ENCODE results near the gene SETBP1. TPM values are rescaled to one million over a fixed set of nuclear protein-coding genes. Genes with fewer than 3 reads are reported as not detected.

SETBP1 gene
- total RNA-seq, 1 experiment from 2014 or later, result 0.05 TPM

GRCh38 chr18:44748582-44748981, 67.9 kb downstream of the SETBP1 start:
- Histone ChIP-seq H3K4me3 (replicated peaks in 1 of 2; ENCODE audit: low read depth in 1 of 2, low read length in 2 of 2) (no peak overlapping the region), H3K79me2 (ENCODE audit: insufficient read depth, low read length) (no peaks in the 10 kb centered on the region), H2AFZ (ENCODE audit: low read depth, low read length, poor library complexity, severe bottlenecking) (no peak overlapping the region), H3K9me2 (ENCODE audit: insufficient read depth) (no peaks in the 10 kb centered on the region), H3K4me2 (ENCODE audit: low read length) (no peak overlapping the region), H4K20me1 (ENCODE audit: insufficient read depth) (no peaks in the 10 kb centered on the region), H3K9ac (ENCODE audit: low read length) (no peak overlapping the region), H3K27ac (ENCODE audit: low read depth, low read length) (no peak overlapping the region), H3K9me3 (ENCODE audit: control insufficient read depth in 1 of 2, insufficient read depth in 1 of 2, low read depth in 1 of 2, low read length in 2 of 2) (peaks cover 0 to 21% of the 10 kb centered on the region in 2 experiments; a peak in 2 of 4 replicates), H3K36me3 (ENCODE audit: control insufficient read depth in 1 of 2, insufficient read depth in 2 of 2, low read length in 2 of 2) (no peaks in the 10 kb centered on the region), H3K27me3 (ENCODE audit: insufficient read depth, low read length) (no peaks in the 10 kb centered on the region), H3K4me1 (ENCODE audit: control insufficient read depth in 1 of 2, insufficient read depth in 2 of 2, low read length in 2 of 2) (no peaks in the 10 kb centered on the region)
- no peak for TF ChIP-seq ZFX (IDR thresholded peaks at IDR 0.05)
- TF ChIP-seq SIN3A (IDR thresholded peaks at IDR 0.05; ENCODE audit: low read depth), result no peak
- TF ChIP-seq JUND (IDR thresholded peaks at IDR 0.05), result no peak
- ATAC-seq (no peak), DNase-seq (ENCODE audit: low read depth, low spot score) (no peak)
- ChIA-PET CTCF (no interaction called here), POLR2A (no interaction called here), RAD21 (ENCODE audit: low non-redundant PET in 1 of 2, low total read pairs in 2 of 2, uncharacterized antibody in 2 of 2, unreplicated experiment in 2 of 2) (no interaction called here)
- intact Hi-C loops (cut with micrococcal nuclease), result no loop called here
- no TSS peak for BruUV-seq (replicated peaks)

- H3K4me2 ChIP-seq (ENCODE audit: low read length), result no peak overlapping the region
- H4K20me1 ChIP-seq (ENCODE audit: insufficient read depth), result no peaks in the 10 kb centered on the region
- H3K9ac ChIP-seq (ENCODE audit: low read length), result no peak overlapping the region
- no peaks in the 10 kb centered on the region for H3K79me2 ChIP-seq (ENCODE audit: insufficient read depth, low read length)
- BruUV-seq (replicated peaks), result no TSS peak
- H3K9me3 ChIP-seq (ENCODE audit: control insufficient read depth in 1 of 2, insufficient read depth in 1 of 2, low read depth in 1 of 2, low read length in 2 of 2), result peaks cover 0 to 30% of the 10 kb centered on the region in 2 experiments; a peak in 2 of 4 replicates
- TF ChIP-seq MAX (IDR thresholded peaks at IDR 0.05) (no peak), ELF1 (IDR thresholded peaks at IDR 0.05; ENCODE audit: borderline replicate concordance, low read depth) (no peak), POLR2AphosphoS5 (IDR thresholded peaks at IDR 0.05; ENCODE audit: low read depth, low read length) (no peak), JUND (IDR thresholded peaks at IDR 0.05) (no peak), ZNF274 (IDR thresholded peaks at IDR 0.05; ENCODE audit: low read depth, low read length) (no peak), YY1 (IDR thresholded peaks at IDR 0.05; ENCODE audit: extremely low read depth, insufficient replicate concordance, low read depth, low read length) (no peak), EGR1 (IDR thresholded peaks at IDR 0.05; ENCODE audit: low read depth) (no peak), TCF7L2 (IDR thresholded peaks at IDR 0.05; ENCODE audit: borderline replicate concordance, extremely low read depth, insufficient read depth, insufficient read length) (no peak)
- TF ChIP-seq, protein P1, sequence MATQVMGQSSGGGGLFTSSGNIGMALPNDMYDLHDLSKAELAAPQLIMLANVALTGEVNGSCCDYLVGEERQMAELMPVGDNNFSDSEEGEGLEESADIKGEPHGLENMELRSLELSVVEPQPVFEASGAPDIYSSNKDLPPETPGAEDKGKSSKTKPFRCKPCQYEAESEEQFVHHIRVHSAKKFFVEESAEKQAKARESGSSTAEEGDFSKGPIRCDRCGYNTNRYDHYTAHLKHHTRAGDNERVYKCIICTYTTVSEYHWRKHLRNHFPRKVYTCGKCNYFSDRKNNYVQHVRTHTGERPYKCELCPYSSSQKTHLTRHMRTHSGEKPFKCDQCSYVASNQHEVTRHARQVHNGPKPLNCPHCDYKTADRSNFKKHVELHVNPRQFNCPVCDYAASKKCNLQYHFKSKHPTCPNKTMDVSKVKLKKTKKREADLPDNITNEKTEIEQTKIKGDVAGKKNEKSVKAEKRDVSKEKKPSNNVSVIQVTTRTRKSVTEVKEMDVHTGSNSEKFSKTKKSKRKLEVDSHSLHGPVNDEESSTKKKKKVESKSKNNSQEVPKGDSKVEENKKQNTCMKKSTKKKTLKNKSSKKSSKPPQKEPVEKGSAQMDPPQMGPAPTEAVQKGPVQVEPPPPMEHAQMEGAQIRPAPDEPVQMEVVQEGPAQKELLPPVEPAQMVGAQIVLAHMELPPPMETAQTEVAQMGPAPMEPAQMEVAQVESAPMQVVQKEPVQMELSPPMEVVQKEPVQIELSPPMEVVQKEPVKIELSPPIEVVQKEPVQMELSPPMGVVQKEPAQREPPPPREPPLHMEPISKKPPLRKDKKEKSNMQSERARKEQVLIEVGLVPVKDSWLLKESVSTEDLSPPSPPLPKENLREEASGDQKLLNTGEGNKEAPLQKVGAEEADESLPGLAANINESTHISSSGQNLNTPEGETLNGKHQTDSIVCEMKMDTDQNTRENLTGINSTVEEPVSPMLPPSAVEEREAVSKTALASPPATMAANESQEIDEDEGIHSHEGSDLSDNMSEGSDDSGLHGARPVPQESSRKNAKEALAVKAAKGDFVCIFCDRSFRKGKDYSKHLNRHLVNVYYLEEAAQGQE (IDR thresholded peaks at IDR 0.05; ENCODE audit: low read depth), result no peak
- TF ChIP-seq, protein P2, sequence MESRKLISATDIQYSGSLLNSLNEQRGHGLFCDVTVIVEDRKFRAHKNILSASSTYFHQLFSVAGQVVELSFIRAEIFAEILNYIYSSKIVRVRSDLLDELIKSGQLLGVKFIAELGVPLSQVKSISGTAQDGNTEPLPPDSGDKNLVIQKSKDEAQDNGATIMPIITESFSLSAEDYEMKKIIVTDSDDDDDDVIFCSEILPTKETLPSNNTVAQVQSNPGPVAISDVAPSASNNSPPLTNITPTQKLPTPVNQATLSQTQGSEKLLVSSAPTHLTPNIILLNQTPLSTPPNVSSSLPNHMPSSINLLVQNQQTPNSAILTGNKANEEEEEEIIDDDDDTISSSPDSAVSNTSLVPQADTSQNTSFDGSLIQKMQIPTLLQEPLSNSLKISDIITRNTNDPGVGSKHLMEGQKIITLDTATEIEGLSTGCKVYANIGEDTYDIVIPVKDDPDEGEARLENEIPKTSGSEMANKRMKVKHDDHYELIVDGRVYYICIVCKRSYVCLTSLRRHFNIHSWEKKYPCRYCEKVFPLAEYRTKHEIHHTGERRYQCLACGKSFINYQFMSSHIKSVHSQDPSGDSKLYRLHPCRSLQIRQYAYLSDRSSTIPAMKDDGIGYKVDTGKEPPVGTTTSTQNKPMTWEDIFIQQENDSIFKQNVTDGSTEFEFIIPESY (IDR thresholded peaks at IDR 0.05; ENCODE audit: extremely low read depth, insufficient replicate concordance, low read length), result no peak
- intact Hi-C loops (cut with micrococcal nuclease), result no loop called here
- no peak overlapping the region for H3K4me3 ChIP-seq (replicated peaks in 1 of 2; ENCODE audit: low read depth in 1 of 2, low read length in 2 of 2)
- ATAC-seq (no peak), DNase-seq (ENCODE audit: low read depth, low spot score) (no peak)
- no peak overlapping the region for H2AFZ ChIP-seq (ENCODE audit: low read depth, low read length, poor library complexity, severe bottlenecking)
- H3K36me3 ChIP-seq (ENCODE audit: control insufficient read depth in 1 of 2, insufficient read depth in 2 of 2, low read length in 2 of 2), result no peaks in the 10 kb centered on the region
- ChIA-PET CTCF (no interaction called here), POLR2A (no interaction called here), RAD21 (ENCODE audit: low non-redundant PET in 1 of 2, low total read pairs in 2 of 2, uncharacterized antibody in 2 of 2, unreplicated experiment in 2 of 2) (no interaction called here)
- H3K4me1 ChIP-seq (ENCODE audit: control insufficient read depth in 1 of 2, insufficient read depth in 2 of 2, low read length in 2 of 2), result no peaks in the 10 kb centered on the region
- H3K27ac ChIP-seq (ENCODE audit: low read depth, low read length), result no peak overlapping the region
- no peaks in the 10 kb centered on the region for H3K27me3 ChIP-seq (ENCODE audit: insufficient read depth, low read length)
- H3K9me2 ChIP-seq (ENCODE audit: insufficient read depth), result no peaks in the 10 kb centered on the region
Observed at GRCh38 chr18:44750774-44751173, 70.1 kb downstream of the SETBP1 start.
